Suppressor macrophage treated with lipopolysaccharide for 1 hour (primary cell): Measurements from ENCODE around the gene ZBTB25.
A peak's percentile ranks its signal among the peaks of the same experiment; 100 is the strongest.

Experiments used
- DNase-seq, 3 donors: peaks; one replicate each; pipeline ENCODE4 v3.0.0-alpha.2; 2020 to 2022

ZBTB25 gene

GRCh38 chr14:64475585-64476273 is 27.9 kb downstream of the ZBTB25 start:
- no peak for DNase-seq

- DNase-seq = no peak
Measured at GRCh38 chr14:64474698-64475097, 28.9 kb downstream of the ZBTB25 start.

- no peak for DNase-seq
Measured at GRCh38 chr14:64474041-64474440, 29.6 kb downstream of the ZBTB25 start.

- no peak for DNase-seq
Measured at GRCh38 chr14:64468451-64468850, 35.2 kb downstream of the ZBTB25 start.

- DNase-seq = no peak
Measured at GRCh38 chr14:64467566-64467965, 36.1 kb downstream of the ZBTB25 start.

- DNase-seq = peak; percentile 10 to 43 (median 41)
Measured at GRCh38 chr14:64467101-64467500, 36.5 kb downstream of the ZBTB25 start.

GRCh38 chr14:64465831-64466554 is 37.6 kb downstream of the ZBTB25 start:
- DNase-seq = peak; percentile 12 to 27 (median 17)

- peak in 2 of 3 donors; percentile 12 to 48 for DNase-seq
Measured at GRCh38 chr14:64465191-64465822, 38.3 kb downstream of the ZBTB25 start, which contains the start of gene AKAP5. TSS of gene AKAP5 (plus strand) at chr14:64465499. CDS start at chr14:64468395, 2,896 bp downstream.

- no peak for DNase-seq
Measured at GRCh38 chr14:64464651-64465050, 39.0 kb downstream of the ZBTB25 start.

GRCh38 chr14:64463873-64464272 is 39.8 kb downstream of the ZBTB25 start:
- no peak for DNase-seq

GRCh38 chr14:64463195-64463594 is 40.4 kb downstream of the ZBTB25 start:
- no peak for DNase-seq

- DNase-seq = no peak
Measured at GRCh38 chr14:64461221-64461620, 42.4 kb downstream of the ZBTB25 start.

GRCh38 chr14:64459405-64460136 is 44.1 kb downstream of the ZBTB25 start:
- DNase-seq = no peak

- no peak for DNase-seq
Measured at GRCh38 chr14:64454671-64455070, 49.0 kb downstream of the ZBTB25 start.

GRCh38 chr14:64450255-64450654 is 53.4 kb downstream of the ZBTB25 start:
- no peak for DNase-seq

- DNase-seq = no peak
Measured at GRCh38 chr14:64447876-64448670, 55.6 kb downstream of the ZBTB25 start.

GRCh38 chr14:64444984-64445845 is 58.4 kb downstream of the ZBTB25 start:
- peak; percentile 74 to 86 (median 75) for DNase-seq

GRCh38 chr14:64444140-64444539 is 59.5 kb downstream of the ZBTB25 start:
- DNase-seq = no peak

- no peak for DNase-seq
Measured at GRCh38 chr14:64442300-64442988, 61.2 kb downstream of the ZBTB25 start.

- DNase-seq = no peak
Measured at GRCh38 chr14:64440494-64440893, 63.1 kb downstream of the ZBTB25 start.

- DNase-seq = no peak
Measured at GRCh38 chr14:64439141-64439540, 64.5 kb downstream of the ZBTB25 start.
